Bronchial epithelial cell (primary cell): ENCODE measurements around the gene ZNF792. TPM values are rescaled to one million over a fixed set of nuclear protein-coding genes. Genes with fewer than 3 reads are reported as not detected.
A peak's percentile ranks its signal among the peaks of the same experiment; 100 is the strongest.

Experiments used
- DNase-seq: peaks from one replicate; pipeline ENCODE4 v3.0.0-alpha.2; 2010; ENCODE audit warnings: low read depth
- FAIRE-seq: peaks from 2 replicates; lab custom pipeline; 2011; peaks lifted over from hg19 to GRCh38; lab: Jason Lieb, UNC
- H3K27me3 ChIP-seq: 2 replicates; pipeline ENCODE4 v1.5.1; 2011; ENCODE audit warnings: low read length; ENCODE audit not compliant: control insufficient read depth, insufficient read depth
- H3K36me3 ChIP-seq: 2 replicates; pipeline ENCODE4 v1.5.1; 2011; ENCODE audit warnings: low read length; ENCODE audit not compliant: control insufficient read depth, insufficient read depth
- H3K4me3 ChIP-seq: 2 replicates; pipeline ENCODE4 v1.5.1; 2011; ENCODE audit warnings: mild to moderate bottlenecking, low read depth, low read length, control low read depth
- total RNA-seq: library from RNA; depleted of rRNA; stranded (reverse); fragments of >200 nt; gene quantifications from 2 replicates; pipeline ENCODE4 v1.2.1, GENCODE V29; 2014
- TF ChIP-seq, protein P1 (sequence below): IDR thresholded peaks from 2 replicates; pipeline ENCODE4 v1.5.1; 2011; ENCODE audit warnings: mild to moderate bottlenecking, moderate library complexity, low read length, control low read depth, inconsistent platforms; ENCODE audit not compliant: insufficient read depth, severe bottlenecking

The ZNF792 gene
- total RNA-seq, result 1.2 and 1.8 TPM in 2 replicates

GRCh38 chr19:34963573-34964406, at the start of gene ZNF792:
ZNF792 (minus strand) TSS chr19:34964229; CDS start chr19:34963662, 567 bp downstream.
- FAIRE-seq (no peak), DNase-seq (no peak)
- Histone ChIP-seq H3K4me3 (peak within 1 kb of the TSS; percentile 67), H3K27me3 (no peaks in the 10 kb centered on the region), H3K36me3 (peaks cover 4% of the 10 kb centered on the region)
- TF ChIP-seq, protein P1, sequence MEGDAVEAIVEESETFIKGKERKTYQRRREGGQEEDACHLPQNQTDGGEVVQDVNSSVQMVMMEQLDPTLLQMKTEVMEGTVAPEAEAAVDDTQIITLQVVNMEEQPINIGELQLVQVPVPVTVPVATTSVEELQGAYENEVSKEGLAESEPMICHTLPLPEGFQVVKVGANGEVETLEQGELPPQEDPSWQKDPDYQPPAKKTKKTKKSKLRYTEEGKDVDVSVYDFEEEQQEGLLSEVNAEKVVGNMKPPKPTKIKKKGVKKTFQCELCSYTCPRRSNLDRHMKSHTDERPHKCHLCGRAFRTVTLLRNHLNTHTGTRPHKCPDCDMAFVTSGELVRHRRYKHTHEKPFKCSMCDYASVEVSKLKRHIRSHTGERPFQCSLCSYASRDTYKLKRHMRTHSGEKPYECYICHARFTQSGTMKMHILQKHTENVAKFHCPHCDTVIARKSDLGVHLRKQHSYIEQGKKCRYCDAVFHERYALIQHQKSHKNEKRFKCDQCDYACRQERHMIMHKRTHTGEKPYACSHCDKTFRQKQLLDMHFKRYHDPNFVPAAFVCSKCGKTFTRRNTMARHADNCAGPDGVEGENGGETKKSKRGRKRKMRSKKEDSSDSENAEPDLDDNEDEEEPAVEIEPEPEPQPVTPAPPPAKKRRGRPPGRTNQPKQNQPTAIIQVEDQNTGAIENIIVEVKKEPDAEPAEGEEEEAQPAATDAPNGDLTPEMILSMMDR, result no peak

- DNase-seq, result peak; percentile 28
Measured at GRCh38 chr19:35013041-35013819, 49.2 kb upstream of the ZNF792 start.

DNA sequence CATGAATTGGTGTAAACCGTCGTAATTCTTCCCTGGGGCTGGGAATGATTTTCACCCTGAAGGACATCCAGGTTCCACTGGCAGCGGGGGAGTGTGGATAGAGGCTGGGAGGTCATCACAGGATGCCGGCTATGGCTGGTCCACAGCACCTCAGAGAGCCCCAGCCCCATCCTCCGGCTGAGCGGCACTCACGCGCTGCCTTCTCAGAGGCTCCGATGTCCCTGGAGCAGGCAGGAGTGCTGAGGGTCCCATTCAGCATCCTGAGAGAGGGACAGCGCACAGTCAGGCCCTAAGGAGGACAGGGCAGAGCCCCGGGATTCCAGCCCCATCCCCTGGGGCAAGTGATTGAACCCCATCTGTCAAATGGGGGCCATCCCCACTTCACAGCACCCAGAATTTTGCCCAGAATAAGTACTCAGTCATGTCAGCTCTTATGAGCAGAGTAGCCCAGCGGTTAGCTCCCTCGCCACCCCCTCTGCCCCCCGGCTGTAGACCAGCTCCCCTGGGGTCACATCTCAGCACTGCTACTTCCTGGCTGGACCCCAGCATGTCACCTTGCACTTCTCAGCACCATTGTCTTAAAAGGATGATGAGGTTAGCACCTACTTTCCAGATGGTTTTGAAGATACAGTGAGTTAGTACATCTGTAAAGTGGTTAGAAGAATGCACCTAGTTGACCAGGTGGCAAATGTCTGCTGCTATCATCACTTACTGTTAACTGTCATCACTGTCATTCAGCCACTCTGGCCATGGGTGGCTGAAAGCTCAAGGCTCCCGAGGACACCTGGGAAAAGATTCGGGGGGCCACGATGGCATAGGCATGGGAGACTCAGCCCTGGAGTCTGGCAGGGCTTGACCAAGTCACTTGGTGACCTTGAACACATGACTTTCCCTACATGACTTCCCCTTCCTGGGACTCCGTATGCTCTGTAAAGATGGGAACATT, 48.0 kb upstream of the ZNF792 start:
- DNase-seq, result no peak
- FAIRE-seq, result peak; percentile 79
- no peak overlapping the region for H3K4me3 ChIP-seq
- H3K27me3 ChIP-seq, result no peaks in the 10 kb centered on the region
- H3K36me3 ChIP-seq, result peaks cover 28% of the 10 kb centered on the region
- TF ChIP-seq, protein P1, result no peak

More at GRCh38 chr19:35013041-35013819, 49.2 kb upstream of the ZNF792 start:
- no peaks in the 10 kb centered on the region for H3K27me3 ChIP-seq
- FAIRE-seq, result no peak
- H3K36me3 ChIP-seq, result peaks cover 31% of the 10 kb centered on the region
- no peak overlapping the region for H3K4me3 ChIP-seq
- TF ChIP-seq, protein P1, result peak; percentile 94

- no peak overlapping the region for H3K4me3 ChIP-seq
- H3K27me3 ChIP-seq, result no peaks in the 10 kb centered on the region
- no peak for DNase-seq
- FAIRE-seq, result no peak
- TF ChIP-seq, protein P1, result no peak
- peaks cover 27% of the 10 kb centered on the region for H3K36me3 ChIP-seq
Measured at GRCh38 chr19:35011091-35011689, 47.2 kb upstream of the ZNF792 start.
